Fibroblast of peridontal ligament (primary cell): ENCODE measurements around the gene CYBC1.

ENCODE experiments used
- DNase-seq: peaks from one replicate; pipeline ENCODE4 v3.0.0-alpha.2; 2010; ENCODE audit errors: extremely low read depth

CYBC1 gene

GRCh38 chr17:82408938-82409318, 41.6 kb downstream of the CYBC1 start:
- DNase-seq, result no peak

DNA sequence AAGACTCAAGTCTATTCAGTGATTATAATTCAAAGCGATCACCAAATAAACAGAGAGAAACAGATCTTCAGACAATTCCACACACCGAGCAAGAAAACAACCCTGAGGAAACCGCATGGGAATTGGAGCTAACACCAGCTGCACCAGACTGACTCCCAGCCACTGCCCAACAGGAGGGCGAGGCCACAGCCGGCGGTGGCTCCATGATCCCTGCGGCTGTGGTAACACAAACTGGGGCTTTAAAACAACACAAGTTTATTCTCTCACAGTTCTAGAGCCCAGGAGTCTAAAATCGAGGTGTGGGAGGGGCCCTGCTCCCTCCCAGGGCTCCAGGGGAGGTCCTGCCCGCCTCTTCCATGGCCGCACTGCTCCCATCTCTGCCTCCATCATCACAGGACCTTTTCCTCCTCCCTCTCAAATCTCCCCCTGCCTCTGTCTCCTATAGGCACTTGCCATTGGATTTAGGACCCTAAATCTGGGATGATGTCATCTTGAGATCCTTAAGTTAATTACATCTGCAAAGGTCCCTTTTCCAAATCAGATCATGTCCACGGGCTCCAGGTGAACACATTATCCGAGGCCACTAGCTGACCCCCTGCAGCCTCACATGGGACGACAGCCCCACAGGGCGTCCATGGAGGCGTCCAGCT, 42.1 kb downstream of the CYBC1 start:
- no peak for DNase-seq

DNA sequence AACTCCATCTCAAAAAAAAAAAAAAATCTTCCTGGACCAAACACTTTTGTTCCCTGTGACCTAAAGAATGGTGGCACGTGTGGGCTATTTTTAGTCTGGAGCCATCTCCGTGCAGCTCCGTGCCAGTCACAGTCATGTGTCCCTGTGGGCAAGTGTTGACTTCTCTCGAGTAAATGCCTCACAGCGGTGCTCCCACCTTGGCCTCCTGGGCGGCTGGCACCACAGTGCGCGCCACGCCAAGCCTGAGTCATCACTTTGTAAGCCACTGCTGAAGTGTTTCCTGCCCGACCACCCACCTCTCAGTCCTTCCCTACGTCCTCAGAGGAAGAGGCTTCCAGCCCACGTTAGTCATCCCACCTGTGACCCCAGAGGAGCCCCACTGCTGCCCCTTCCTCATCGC, 43.3 kb downstream of the CYBC1 start:
- no peak for DNase-seq

GRCh38 chr17:82406131-82406671, 44.4 kb downstream of the CYBC1 start:
- no peak for DNase-seq

GRCh38 chr17:82405051-82405450, 45.5 kb downstream of the CYBC1 start:
- DNase-seq, result no peak

DNA sequence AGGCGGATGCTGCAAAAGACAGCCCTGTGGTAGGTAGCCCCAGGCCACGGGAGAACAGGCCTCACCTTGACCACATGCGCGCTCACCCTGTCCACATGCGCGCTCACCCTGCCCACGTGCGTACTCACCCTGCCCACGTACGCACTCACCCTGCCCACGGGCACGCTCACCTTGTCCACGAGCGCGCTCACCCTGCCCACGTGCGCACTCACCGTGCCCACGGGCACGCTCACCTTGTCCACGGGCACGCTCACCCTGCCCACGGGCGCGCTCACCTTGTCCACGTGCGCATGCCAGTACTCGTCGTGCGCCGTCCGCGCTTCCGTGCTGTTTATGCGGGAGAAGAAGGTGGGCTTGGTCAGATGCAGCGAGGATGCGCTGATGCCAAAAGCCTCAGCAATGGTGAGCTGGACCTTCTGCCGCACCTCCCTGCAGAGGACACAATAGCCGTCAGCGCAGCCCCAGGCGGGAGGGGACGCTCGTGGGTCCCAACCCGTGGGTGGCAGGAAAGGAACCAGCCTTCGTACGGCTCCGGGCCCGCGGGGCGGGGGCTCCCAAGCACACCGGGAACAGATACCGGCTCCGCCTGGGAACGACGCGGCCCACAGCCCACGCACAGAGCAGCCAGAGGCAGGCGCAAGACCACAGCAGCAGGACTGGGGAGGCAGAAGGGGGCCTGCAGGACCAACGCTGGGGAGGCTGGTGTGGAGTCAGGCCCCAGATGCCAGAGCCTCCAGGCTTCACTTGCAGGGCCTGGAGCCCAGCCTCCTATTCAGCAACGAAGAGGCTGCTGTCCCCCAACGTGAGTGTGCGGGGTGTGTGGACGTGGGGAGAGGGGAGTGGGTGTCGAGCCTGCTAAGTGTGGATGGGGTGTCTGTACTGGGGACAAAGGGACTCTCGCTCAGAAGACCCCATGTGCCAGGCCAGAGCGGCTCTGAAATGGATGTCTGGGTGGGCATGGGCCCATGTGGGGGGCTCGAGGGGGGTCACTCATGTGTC, 46.6 kb downstream of the CYBC1 start:
- DNase-seq, result no peak

DNA sequence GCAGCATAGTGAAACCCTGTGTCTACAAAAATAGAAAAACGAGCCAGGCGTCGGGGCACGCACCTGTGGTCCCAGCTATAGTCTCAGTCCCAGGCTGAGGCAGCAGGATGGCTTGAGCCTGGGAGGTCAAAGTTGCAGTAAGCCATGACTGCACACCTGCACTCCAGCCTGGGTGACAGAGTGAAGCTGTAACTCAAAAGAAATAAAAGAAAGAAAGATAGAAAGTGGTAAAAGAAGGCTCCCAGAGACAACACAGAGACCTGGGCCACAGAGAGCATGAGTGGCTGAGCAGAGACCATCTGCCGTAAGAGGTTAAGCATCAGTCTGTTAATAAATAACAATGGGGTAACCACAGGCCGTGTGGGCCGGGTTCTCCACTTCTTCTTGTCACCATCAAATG, 47.7 kb downstream of the CYBC1 start:
- DNase-seq, result no peak

GRCh38 chr17:82400830-82401229, 49.7 kb downstream of the CYBC1 start:
- no peak for DNase-seq

DNA sequence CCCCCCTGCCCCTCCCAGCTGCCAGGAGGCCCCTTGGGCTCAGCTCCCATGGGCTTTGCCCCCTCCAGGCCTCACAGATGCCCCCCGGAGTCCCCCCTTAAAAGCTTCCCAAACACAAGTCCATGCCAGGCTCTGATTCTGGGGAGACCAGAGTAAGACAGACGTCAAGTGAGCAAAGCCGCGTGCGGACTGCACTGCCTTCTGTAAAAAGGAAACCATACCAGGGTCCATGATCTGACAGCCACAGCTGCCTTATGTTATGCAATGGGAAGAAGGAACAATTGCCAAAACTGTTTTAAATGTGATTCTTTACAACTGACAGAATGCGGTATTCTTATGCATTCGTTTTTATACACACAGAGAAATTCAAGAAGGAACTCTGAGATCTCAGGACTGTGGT, 50.3 kb downstream of the CYBC1 start:
- no peak for DNase-seq

GRCh38 chr17:82399601-82400101, 50.9 kb downstream of the CYBC1 start:
- no peak for DNase-seq

DNA sequence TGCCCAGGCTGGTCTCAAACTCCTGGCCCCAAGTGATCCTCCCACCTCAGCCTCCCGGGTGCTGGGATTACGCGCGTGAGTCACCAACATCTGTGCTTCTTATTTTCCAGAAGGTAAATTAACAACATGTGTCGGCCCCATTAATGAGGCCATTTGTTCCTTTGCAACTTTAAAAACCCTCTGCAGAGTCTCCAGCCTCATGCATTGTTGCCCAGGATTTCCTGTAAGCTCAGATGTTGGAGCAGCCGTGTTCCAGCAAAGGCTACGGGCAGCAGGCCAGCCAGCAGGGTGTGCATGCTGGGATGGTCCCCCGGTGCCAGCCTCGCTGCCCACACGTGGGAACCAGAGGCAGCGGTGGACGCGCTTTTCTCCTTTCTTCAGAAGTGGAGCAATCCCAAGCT, 51.5 kb downstream of the CYBC1 start:
- peak; percentile 94 for DNase-seq

GRCh38 chr17:82397449-82398335, 52.9 kb downstream of the CYBC1 start:
- no peak for DNase-seq

GRCh38 chr17:82396601-82397435, 53.7 kb downstream of the CYBC1 start:
- DNase-seq, result peak; percentile 100

GRCh38 chr17:82394278-82394677, 56.3 kb downstream of the CYBC1 start:
- no peak for DNase-seq

DNA sequence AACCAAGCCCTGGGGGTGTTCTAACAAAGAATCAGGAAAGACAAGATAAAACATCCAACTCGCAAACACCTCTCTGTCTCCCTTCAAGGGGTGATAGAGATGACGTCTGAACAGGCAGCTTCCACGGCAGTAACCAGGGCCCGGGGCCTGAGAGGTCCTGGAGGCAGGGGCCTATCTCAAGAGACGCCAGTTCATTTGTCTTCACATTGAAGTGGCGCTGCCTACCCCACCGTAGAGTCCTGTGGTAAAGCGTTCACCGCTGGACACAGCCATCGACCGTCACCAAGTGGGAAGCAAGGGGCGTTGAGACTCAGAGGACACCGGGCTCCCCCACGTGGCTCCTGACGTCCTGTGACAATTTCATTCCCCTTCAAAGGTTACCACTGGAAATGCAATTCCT, 57.6 kb downstream of the CYBC1 start:
- DNase-seq, result no peak
